WERI-Rb-1 (cell line): ENCODE data around the gene OPHN1.
"Not testable (repeated sequence)": the region's sequence is repeated elsewhere in the genome, so short reads cannot be mapped to it uniquely, and the experiment has no call there.

Experiments
- DNase-seq: peaks from one replicate; pipeline ENCODE4 v3.0.0-alpha.2; 2020
- H3K27ac ChIP-seq: fragments of 250-450 bp; sonication (Bioruptor Pico); 2 replicates; pipeline ENCODE4 v1.5.1; 2020; ENCODE audit warnings: mild to moderate bottlenecking, moderate library complexity
- H3K27me3 ChIP-seq: fragments of 250-450 bp; sonication (Bioruptor Pico); 2 replicates; pipeline ENCODE4 v1.5.1; 2021; ENCODE audit warnings: mild to moderate bottlenecking, low read depth, moderate library complexity; ENCODE audit not compliant: insufficient read depth, severe bottlenecking
- H3K36me3 ChIP-seq: fragments of 250-450 bp; sonication (Bioruptor Pico); 2 replicates; pipeline ENCODE4 v1.5.1; 2020; ENCODE audit warnings: mild to moderate bottlenecking, moderate library complexity
- H3K4me3 ChIP-seq: 2 replicates; pipeline ENCODE4 v1.5.1; 2011; ENCODE audit warnings: low read depth, mild to moderate bottlenecking, control low read depth, low read length
- H3K9me3 ChIP-seq: fragments of 250-450 bp; sonication (Bioruptor Pico); 2 replicates; pipeline ENCODE4 v1.5.1; 2021; ENCODE audit warnings: mild to moderate bottlenecking, moderate library complexity; ENCODE audit not compliant: severe bottlenecking
- TF ChIP-seq, protein P1 (sequence below): IDR thresholded peaks from 2 replicates; pipeline ENCODE4 v1.5.1; 2011; ENCODE audit warnings: low read depth, mild to moderate bottlenecking, control low read depth, inconsistent platforms, low read length

The OPHN1 gene

DNA sequence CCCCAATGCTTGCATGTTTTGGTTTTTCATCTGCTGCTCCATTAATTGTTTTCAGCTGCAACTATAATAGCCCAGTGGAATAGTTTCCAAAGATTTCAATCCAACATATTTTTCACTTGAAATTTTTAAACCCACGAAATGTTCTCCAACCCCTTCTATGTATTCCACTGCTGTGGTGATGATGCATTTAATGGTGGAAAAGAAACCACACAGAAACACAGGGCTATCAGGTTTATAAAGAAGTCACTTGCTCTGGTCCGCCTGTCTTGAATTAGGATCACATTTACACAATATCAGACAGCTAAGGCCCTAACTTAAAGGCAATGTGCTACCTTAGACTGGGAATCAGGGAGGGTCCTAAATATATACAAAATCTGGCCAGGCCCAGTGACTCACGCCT, 35.0 kb downstream of the OPHN1 start:
- DNase-seq, result no peak
- Histone ChIP-seq H3K27ac (no peak overlapping the region), H3K4me3 (no peak overlapping the region), H3K9me3 (no peaks in the 10 kb centered on the region), H3K27me3 (peaks cover 3% of the 10 kb centered on the region), H3K36me3 (no peaks in the 10 kb centered on the region)
- TF ChIP-seq, protein P1, sequence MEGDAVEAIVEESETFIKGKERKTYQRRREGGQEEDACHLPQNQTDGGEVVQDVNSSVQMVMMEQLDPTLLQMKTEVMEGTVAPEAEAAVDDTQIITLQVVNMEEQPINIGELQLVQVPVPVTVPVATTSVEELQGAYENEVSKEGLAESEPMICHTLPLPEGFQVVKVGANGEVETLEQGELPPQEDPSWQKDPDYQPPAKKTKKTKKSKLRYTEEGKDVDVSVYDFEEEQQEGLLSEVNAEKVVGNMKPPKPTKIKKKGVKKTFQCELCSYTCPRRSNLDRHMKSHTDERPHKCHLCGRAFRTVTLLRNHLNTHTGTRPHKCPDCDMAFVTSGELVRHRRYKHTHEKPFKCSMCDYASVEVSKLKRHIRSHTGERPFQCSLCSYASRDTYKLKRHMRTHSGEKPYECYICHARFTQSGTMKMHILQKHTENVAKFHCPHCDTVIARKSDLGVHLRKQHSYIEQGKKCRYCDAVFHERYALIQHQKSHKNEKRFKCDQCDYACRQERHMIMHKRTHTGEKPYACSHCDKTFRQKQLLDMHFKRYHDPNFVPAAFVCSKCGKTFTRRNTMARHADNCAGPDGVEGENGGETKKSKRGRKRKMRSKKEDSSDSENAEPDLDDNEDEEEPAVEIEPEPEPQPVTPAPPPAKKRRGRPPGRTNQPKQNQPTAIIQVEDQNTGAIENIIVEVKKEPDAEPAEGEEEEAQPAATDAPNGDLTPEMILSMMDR, result no peak

DNA sequence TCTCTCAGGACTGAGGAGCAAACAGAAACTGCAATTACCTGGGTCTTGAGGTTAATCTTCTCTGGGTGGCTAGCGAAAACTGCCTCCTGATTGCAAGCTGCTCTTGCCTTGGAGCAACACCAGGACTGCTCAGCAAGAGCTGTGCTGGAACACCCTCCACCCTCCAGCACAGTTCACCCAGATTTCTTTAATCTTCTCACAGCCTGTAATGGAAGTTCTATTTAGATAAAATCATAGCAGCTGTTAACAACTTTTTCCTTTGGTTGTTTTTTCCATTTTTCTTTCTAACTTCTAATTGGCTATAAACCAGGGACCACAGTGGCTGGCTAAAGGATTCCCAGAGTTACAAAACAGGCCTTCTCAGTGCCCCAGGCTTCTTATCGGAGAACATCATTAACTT, 36.3 kb downstream of the OPHN1 start:
- H3K27me3 ChIP-seq, result peaks cover 3% of the 10 kb centered on the region
- no peaks in the 10 kb centered on the region for H3K9me3 ChIP-seq
- H3K4me3 ChIP-seq, result no peak overlapping the region
- H3K27ac ChIP-seq, result no peak overlapping the region
- H3K36me3 ChIP-seq, result no peaks in the 10 kb centered on the region
- DNase-seq, result no peak
- TF ChIP-seq, protein P1, result no peak

DNA sequence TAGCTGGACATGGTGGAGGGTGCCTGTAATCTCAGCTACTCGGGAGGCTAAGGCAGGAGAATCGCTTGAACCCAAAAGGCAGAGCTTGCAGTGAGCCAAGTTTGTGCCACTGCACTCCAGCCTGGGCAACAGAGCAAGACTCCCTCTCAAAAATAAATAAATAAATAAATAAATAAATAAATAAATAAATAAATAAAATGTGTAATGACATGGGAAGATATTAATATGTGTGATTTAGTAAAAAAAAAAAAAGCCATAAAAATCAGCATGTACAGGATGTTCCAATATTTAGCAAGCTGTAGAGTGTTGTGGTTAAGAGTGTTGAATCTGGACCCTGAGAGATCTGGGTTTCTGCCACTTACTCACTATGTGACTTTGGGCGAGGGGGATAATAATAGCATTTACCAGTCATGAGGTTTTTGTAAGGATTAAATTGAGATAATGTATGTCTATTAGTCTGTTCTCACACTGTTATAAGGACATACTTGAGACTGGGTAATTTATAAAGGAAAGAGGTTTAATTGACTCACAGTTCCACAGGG, 43.8 kb downstream of the OPHN1 start:
- not testable (repeated sequence) for DNase-seq, H3K4me3 ChIP-seq, H3K9me3 ChIP-seq, H3K36me3 ChIP-seq, H3K27me3 ChIP-seq, H3K27ac ChIP-seq

- H3K27ac ChIP-seq, result no peak overlapping the region
- no peaks in the 10 kb centered on the region for H3K27me3 ChIP-seq
- H3K36me3 ChIP-seq, result no peaks in the 10 kb centered on the region
- TF ChIP-seq, protein P1, result no peak
- no peak for DNase-seq
- H3K4me3 ChIP-seq, result no peak overlapping the region
- no peaks in the 10 kb centered on the region for H3K9me3 ChIP-seq
Measured at GRCh38 chrX:68387776-68388175, 45.5 kb downstream of the OPHN1 start.

GRCh38 chrX:68383540-68383939, 49.8 kb downstream of the OPHN1 start:
- no peak overlapping the region for H3K4me3 ChIP-seq

DNA sequence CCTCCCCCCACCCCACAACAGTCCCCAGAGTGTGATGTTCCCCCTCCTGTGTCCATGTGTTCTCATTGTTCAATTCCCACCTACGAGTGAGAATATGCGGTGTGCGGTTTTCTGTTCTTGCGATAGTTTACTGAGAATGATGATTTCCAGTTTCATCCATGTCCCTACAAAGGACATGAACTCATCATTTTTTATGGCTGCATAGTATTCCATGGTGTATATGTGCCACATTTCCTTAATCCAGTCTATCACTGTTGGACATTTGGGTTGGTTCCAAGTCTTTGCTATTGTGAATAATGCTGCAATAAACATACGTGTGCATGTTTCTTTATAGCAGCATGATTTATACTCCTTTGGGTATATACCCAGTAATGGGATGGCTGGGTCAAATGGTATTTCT, 55.7 kb downstream of the OPHN1 start:
- not testable (repeated sequence) for H3K36me3 ChIP-seq, H3K27ac ChIP-seq, H3K27me3 ChIP-seq, H3K9me3 ChIP-seq, H3K4me3 ChIP-seq, DNase-seq

More at GRCh38 chrX:68383540-68383939, 49.8 kb downstream of the OPHN1 start:
- no peak for DNase-seq
- H3K36me3 ChIP-seq, result no peaks in the 10 kb centered on the region
- no peaks in the 10 kb centered on the region for H3K27me3 ChIP-seq
- no peak overlapping the region for H3K27ac ChIP-seq
- no peaks in the 10 kb centered on the region for H3K9me3 ChIP-seq
- TF ChIP-seq, protein P1, result no peak

DNA sequence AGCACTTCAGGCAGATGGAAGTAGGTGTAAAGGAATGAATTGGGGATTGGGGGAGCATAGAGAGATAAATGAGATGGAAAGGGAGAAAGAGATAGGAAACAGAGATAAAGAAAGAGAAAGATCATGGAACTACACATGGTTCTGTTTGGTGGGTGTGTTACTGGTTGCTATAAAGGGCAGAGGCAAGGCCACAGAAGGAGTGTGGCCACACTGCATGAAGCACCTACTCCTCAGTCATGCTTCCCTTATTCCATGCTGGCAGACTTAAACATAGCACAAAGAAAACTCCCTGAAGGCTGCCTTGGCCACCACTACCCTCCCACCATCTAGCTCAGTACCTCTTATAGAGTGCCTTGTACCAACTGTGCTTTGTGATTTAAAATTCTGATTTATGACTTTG, 56.9 kb downstream of the OPHN1 start:
- Histone ChIP-seq H3K4me3 (no peak overlapping the region), H3K36me3 (no peaks in the 10 kb centered on the region), H3K27ac (no peak overlapping the region), H3K27me3 (peaks cover 3% of the 10 kb centered on the region), H3K9me3 (no peaks in the 10 kb centered on the region)
- TF ChIP-seq, protein P1, result no peak
- DNase-seq, result no peak
